OCI-LY7 (cell line): ENCODE results near the gene MCUR1. TPM values are rescaled to one million over a fixed set of nuclear protein-coding genes. Genes with fewer than 3 reads are reported as not detected.
"Not testable (repeated sequence)": the region's sequence is repeated elsewhere in the genome, so short reads cannot be mapped to it uniquely, and the experiment has no call there.

ENCODE experiments used
- BruUV-seq: library from RNA; stranded (reverse); fragments of 400-500 nt; replicated peaks from 2 replicates; lab custom pipeline; 2021; lab: Mats Ljungman, UMichigan
- CTCF ChIA-PET: fragments of 300-600 bp; sonication (Branson Sonifier 250); formaldehyde crosslinking; loops from one replicate; lab custom pipeline; 2022; ENCODE audit warnings: antibody characterized with exemption; ENCODE audit not compliant: unreplicated experiment; lab: Charles Lee
- POLR2A ChIA-PET: fragments of 300-600 bp; sonication (Branson Sonifier 250); formaldehyde crosslinking; loops from one replicate; lab custom pipeline; 2022; ENCODE audit warnings: antibody characterized with exemption; lab: Charles Lee
- DNase-seq: peaks from one replicate; pipeline ENCODE4 v3.0.0-alpha.2; 2015; ENCODE audit warnings: low spot score
- H2AFZ ChIP-seq: fragments of 200-600 bp; sonication (generic), shearing (Covaris generic); 2 replicates; pipeline ENCODE4 v1.6.1; 2014; ENCODE audit warnings: mild to moderate bottlenecking, antibody characterized with exemption, low read length, moderate library complexity
- H3K27ac ChIP-seq: fragments of 200-600 bp; sonication (generic); 2 replicates; pipeline ENCODE4 v1.5.1; 2014; ENCODE audit warnings: mixed run types, low read depth, mild to moderate bottlenecking, moderate library complexity, low read length, inconsistent platforms; ENCODE audit not compliant: poor library complexity, severe bottlenecking
- H3K36me3 ChIP-seq: fragments of 200-600 bp; sonication (generic); 2 replicates; pipeline ENCODE4 v1.6.1; 2014; ENCODE audit warnings: mild to moderate bottlenecking, antibody characterized with exemption, low read length, moderate library complexity, mixed read lengths; ENCODE audit not compliant: insufficient read depth
- H3K4me1 ChIP-seq: fragments of 200-600 bp; sonication (generic); 2 replicates; pipeline ENCODE4 v1.5.1; 2014; ENCODE audit warnings: mild to moderate bottlenecking, low read length; ENCODE audit not compliant: insufficient read depth, poor library complexity, severe bottlenecking
- H3K4me2 ChIP-seq: fragments of 200-600 bp; sonication (generic); 2 replicates; pipeline ENCODE4 v1.6.1; 2014; ENCODE audit warnings: mild to moderate bottlenecking, low read length
- H3K4me3 ChIP-seq: fragments of 200-600 bp; sonication (generic); 2 replicates; pipeline ENCODE4 v1.5.1; 2014; ENCODE audit warnings: mild to moderate bottlenecking, low read depth, low read length; ENCODE audit not compliant: poor library complexity, severe bottlenecking
- H3K79me2 ChIP-seq: fragments of 200-600 bp; sonication (generic); 2 replicates; pipeline ENCODE4 v1.6.1; 2016; ENCODE audit warnings: low read depth, mild to moderate bottlenecking, low read length, moderate library complexity, mixed read lengths; ENCODE audit not compliant: insufficient read depth
- H3K9me2 ChIP-seq: fragments of 200-600 bp; sonication (generic); 2 replicates; pipeline ENCODE4 v1.6.1; 2016; ENCODE audit warnings: mild to moderate bottlenecking, low read length, mixed read lengths; ENCODE audit not compliant: insufficient read depth
- H3K9me3 ChIP-seq: fragments of 200-600 bp; sonication (generic); 2 replicates; pipeline ENCODE4 v1.6.1; 2014; ENCODE audit warnings: mild to moderate bottlenecking, mixed run types, low read length, mixed read lengths
- H4K20me1 ChIP-seq: fragments of 200-600 bp; sonication (generic); 2 replicates; pipeline ENCODE4 v1.6.1; 2014; ENCODE audit warnings: mild to moderate bottlenecking, antibody characterized with exemption, low read length, moderate library complexity, mixed read lengths; ENCODE audit not compliant: insufficient read depth
- EZH2phosphoT487 ChIP-seq: fragments of 200-600 bp; sonication (generic); IDR thresholded peaks from 2 replicates; pipeline ENCODE4 v1.6.1; 2018; ENCODE audit warnings: low read depth, borderline replicate concordance, mild to moderate bottlenecking, mixed run types, antibody characterized with exemption, low read length, moderate library complexity, mixed read lengths
- intact Hi-C: fragments of 100-400 bp; cut with micrococcal nuclease; formaldehyde crosslinking; loops from one replicate; pipeline ENCODE4 v1.10.0; 2022; ENCODE audit not compliant: unreplicated experiment
- total RNA-seq, 2 experiments: library from RNA; depleted of rRNA in 1 of 2; stranded (reverse); fragments of >200 nt in 1 of 2; shearing (Covaris generic) in 1 of 2; gene quantifications; 2 replicates each; pipeline ENCODE4 v1.2.3, GENCODE V29; 2014 to 2022
- TF ChIP-seq, protein P1 (sequence below): fragments of 200-600 bp; sonication (generic); conservative IDR thresholded peaks from 2 replicates; pipeline ENCODE4 v1.5.1; 2014; ENCODE audit warnings: mild to moderate bottlenecking, antibody characterized with exemption, low read length, moderate library complexity, mixed read lengths

The MCUR1 gene
- total RNA-seq, 2 experiments from 2014 or later, result 17.3 to 31.1 TPM

- H3K36me3 ChIP-seq, result no peaks in the 10 kb centered on the region
- DNase-seq, result no peak
- TF ChIP-seq, protein P1, sequence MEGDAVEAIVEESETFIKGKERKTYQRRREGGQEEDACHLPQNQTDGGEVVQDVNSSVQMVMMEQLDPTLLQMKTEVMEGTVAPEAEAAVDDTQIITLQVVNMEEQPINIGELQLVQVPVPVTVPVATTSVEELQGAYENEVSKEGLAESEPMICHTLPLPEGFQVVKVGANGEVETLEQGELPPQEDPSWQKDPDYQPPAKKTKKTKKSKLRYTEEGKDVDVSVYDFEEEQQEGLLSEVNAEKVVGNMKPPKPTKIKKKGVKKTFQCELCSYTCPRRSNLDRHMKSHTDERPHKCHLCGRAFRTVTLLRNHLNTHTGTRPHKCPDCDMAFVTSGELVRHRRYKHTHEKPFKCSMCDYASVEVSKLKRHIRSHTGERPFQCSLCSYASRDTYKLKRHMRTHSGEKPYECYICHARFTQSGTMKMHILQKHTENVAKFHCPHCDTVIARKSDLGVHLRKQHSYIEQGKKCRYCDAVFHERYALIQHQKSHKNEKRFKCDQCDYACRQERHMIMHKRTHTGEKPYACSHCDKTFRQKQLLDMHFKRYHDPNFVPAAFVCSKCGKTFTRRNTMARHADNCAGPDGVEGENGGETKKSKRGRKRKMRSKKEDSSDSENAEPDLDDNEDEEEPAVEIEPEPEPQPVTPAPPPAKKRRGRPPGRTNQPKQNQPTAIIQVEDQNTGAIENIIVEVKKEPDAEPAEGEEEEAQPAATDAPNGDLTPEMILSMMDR, result no peak
- TF ChIP-seq EZH2phosphoT487, result no peak
- H3K79me2 ChIP-seq, result no peaks in the 10 kb centered on the region
- no peaks in the 10 kb centered on the region for H3K9me2 ChIP-seq
- CTCF ChIA-PET, result no interaction called here
- H4K20me1 ChIP-seq, result no peaks in the 10 kb centered on the region
- POLR2A ChIA-PET, result interaction anchor here (1.0 kb wide), 1 partner anchor 49 kb away, joined by 6 read pairs; no protein-coding TSS in a partner anchor
- H3K27ac ChIP-seq, result no peak overlapping the region
- intact Hi-C loops, result no loop called here
- no peak overlapping the region for H3K4me3 ChIP-seq
- H3K4me1 ChIP-seq, result no peaks in the 10 kb centered on the region
- no peak overlapping the region for H3K4me2 ChIP-seq
- H3K9me3 ChIP-seq, result no peaks in the 10 kb centered on the region
- H2AFZ ChIP-seq, result no peak overlapping the region
- no TSS peak for BruUV-seq
Observed at GRCh38 chr6:13778028-13778427, 36.3 kb downstream of the MCUR1 start.

- Histone ChIP-seq H3K79me2 (no peaks in the 10 kb centered on the region), H2AFZ (no peak overlapping the region), H3K4me2 (no peak overlapping the region), H3K9me2 (no peaks in the 10 kb centered on the region), H3K4me3 (no peak overlapping the region), H4K20me1 (no peaks in the 10 kb centered on the region), H3K9me3 (no peaks in the 10 kb centered on the region), H3K4me1 (no peaks in the 10 kb centered on the region), H3K36me3 (no peaks in the 10 kb centered on the region), H3K27ac (no peak overlapping the region)
- CTCF ChIA-PET, result no interaction called here
- DNase-seq, result no peak
- TF ChIP-seq, protein P1, result no peak
- TF ChIP-seq EZH2phosphoT487, result no peak
- intact Hi-C loops, result no loop called here
- BruUV-seq, result no TSS peak
- POLR2A ChIA-PET, result interaction anchor here (0.7 to 1.5 kb wide), 3 partner anchors 13 to 436 kb away, joined by 3 to 5 read pairs (median 3); no protein-coding TSS in a partner anchor
Observed at GRCh38 chr6:13776602-13777001, 37.8 kb downstream of the MCUR1 start.

DNA sequence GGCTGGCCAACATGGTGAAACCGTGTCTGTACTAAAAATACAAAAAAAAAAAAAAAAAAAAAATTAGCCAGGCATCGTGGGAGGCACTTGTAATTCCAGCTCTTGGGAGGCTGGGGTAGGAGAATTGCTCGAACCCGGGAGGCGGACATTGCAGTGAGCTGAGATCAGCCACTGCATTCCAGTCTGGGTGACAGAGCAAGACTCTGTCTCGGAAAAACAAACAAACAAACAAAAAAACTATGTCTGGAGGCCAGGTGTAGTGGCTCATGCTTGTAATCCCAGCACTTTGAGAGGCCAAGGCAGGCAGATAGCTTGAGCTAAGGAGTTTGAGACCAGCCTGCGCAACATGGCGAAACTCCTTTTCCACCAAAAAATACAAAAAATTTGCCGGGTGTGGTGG, 38.9 kb downstream of the MCUR1 start:
- H3K4me2 ChIP-seq, CTCF ChIA-PET, H3K9me3 ChIP-seq, H2AFZ ChIP-seq, intact Hi-C loops, H3K36me3 ChIP-seq, H3K4me1 ChIP-seq, DNase-seq, H4K20me1 ChIP-seq, H3K9me2 ChIP-seq, BruUV-seq, H3K4me3 ChIP-seq, H3K79me2 ChIP-seq, H3K27ac ChIP-seq: not testable (repeated sequence)
- POLR2A ChIA-PET, result interaction anchor here (0.6 to 0.7 kb wide), 3 partner anchors 24 to 276 kb away, joined by 3 to 4 read pairs (median 4); no protein-coding TSS in a partner anchor

- H3K79me2 ChIP-seq, H4K20me1 ChIP-seq, CTCF ChIA-PET, DNase-seq, H3K9me2 ChIP-seq, intact Hi-C loops, H3K4me2 ChIP-seq, H2AFZ ChIP-seq, H3K27ac ChIP-seq, BruUV-seq, H3K4me3 ChIP-seq, H3K4me1 ChIP-seq, H3K9me3 ChIP-seq, H3K36me3 ChIP-seq: not testable (repeated sequence)
- POLR2A ChIA-PET, result interaction anchor here (0.6 to 0.7 kb wide), 2 partner anchors 27 to 85 kb away, joined by 3 read pairs; no protein-coding TSS in a partner anchor
Observed at GRCh38 chr6:13772358-13773030, 41.9 kb downstream of the MCUR1 start.
